WTC11 (cell line): Measurements from ENCODE around the gene ACY1. TPM values are rescaled to one million over a fixed set of nuclear protein-coding genes. Genes with fewer than 3 reads are reported as not detected.

Experiments used
- ATAC-seq: fragments of 200-7000 bp; cut with Tn5 transposase; 2 replicates; pipeline ENCODE4 v1.10.0; 2021; ENCODE audit warnings: mild to moderate bottlenecking, moderate library complexity
- CTCF ChIA-PET: fragments of 300-600 bp; sonication (Branson Sonifier 250); formaldehyde crosslinking; loops from one replicate; lab custom pipeline; 2021; ENCODE audit warnings: antibody characterized with exemption; lab: Charles Lee
- POLR2A ChIA-PET: fragments of 350-600 bp; sonication (Branson Sonifier 250); formaldehyde crosslinking; loops from one replicate; lab custom pipeline; 2021; ENCODE audit warnings: antibody characterized with exemption; lab: Charles Lee
- DNase-seq: peaks from one replicate; pipeline ENCODE4 v3.0.0; 2021; ENCODE audit warnings: low spot score
- H3K27ac Mint-ChIP-seq: 2 replicates; pipeline ENCODE4 v1.8.0; 2021; ENCODE audit warnings: mixed read lengths
- H3K27me3 Mint-ChIP-seq: 2 replicates; pipeline ENCODE4 v1.8.0; 2021; ENCODE audit warnings: low read depth, mild to moderate bottlenecking, moderate library complexity, mixed read lengths
- H3K36me3 Mint-ChIP-seq: 2 replicates; pipeline ENCODE4 v1.8.0; 2021; ENCODE audit warnings: mixed read lengths
- H3K4me1 Mint-ChIP-seq: 2 replicates; pipeline ENCODE4 v1.8.0; 2022; ENCODE audit warnings: mixed read lengths
- H3K4me3 Mint-ChIP-seq: 2 replicates; pipeline ENCODE4 v1.8.0; 2021; ENCODE audit warnings: mild to moderate bottlenecking, moderate library complexity, mixed read lengths
- H3K9me3 Mint-ChIP-seq: 2 replicates; pipeline ENCODE4 v1.8.0; 2021; ENCODE audit warnings: mixed read lengths
- CBFB ChIP-seq: sonication (generic); formaldehyde crosslinking; IDR thresholded peaks from 2 replicates; pipeline ENCODE4 v1.8.1; 2022; ENCODE audit warnings: mild to moderate bottlenecking, low read depth, missing genetic modification reagents
- CREB1 ChIP-seq: sonication (generic); formaldehyde crosslinking; IDR thresholded peaks from 2 replicates; pipeline ENCODE4 v1.8.0; 2023; ENCODE audit warnings: mild to moderate bottlenecking, missing genetic modification reagents
- CREM ChIP-seq: sonication (generic); formaldehyde crosslinking; IDR thresholded peaks from 2 replicates; pipeline ENCODE4 v1.8.1; 2022; ENCODE audit warnings: mild to moderate bottlenecking, missing genetic modification reagents, moderate library complexity
- FOXK1 ChIP-seq: sonication (generic); formaldehyde crosslinking; IDR thresholded peaks from 2 replicates; pipeline ENCODE4 v1.8.0; 2022; ENCODE audit warnings: mild to moderate bottlenecking, moderate library complexity, missing genetic modification reagents
- FOXP1 ChIP-seq: sonication (generic); formaldehyde crosslinking; IDR thresholded peaks from 2 replicates; pipeline ENCODE4 v1.8.0; 2022; ENCODE audit warnings: missing genetic modification reagents, mild to moderate bottlenecking, moderate library complexity, borderline replicate concordance
- NR3C1 ChIP-seq: sonication (generic); formaldehyde crosslinking; conservative IDR thresholded peaks from 2 replicates; pipeline ENCODE4 v1.8.1; 2023; ENCODE audit warnings: low read depth, mild to moderate bottlenecking, missing genetic modification reagents
- ZBTB21 ChIP-seq: sonication (generic); formaldehyde crosslinking; IDR thresholded peaks from 2 replicates; pipeline ENCODE4 v1.8.1; 2023; ENCODE audit warnings: mild to moderate bottlenecking, missing genetic modification reagents, borderline replicate concordance
- total RNA-seq: library from RNA; stranded (reverse); gene quantifications from 3 replicates; pipeline ENCODE4 v1.2.3, GENCODE V29; 2021
- TF ChIP-seq, protein P1 (sequence below): fragments of 250-450 bp; sonication (Bioruptor Pico); IDR thresholded peaks from 2 replicates; pipeline ENCODE4 v1.9.0; 2021; ENCODE audit warnings: mild to moderate bottlenecking, borderline replicate concordance
- TF ChIP-seq, protein P2 (sequence below): sonication (generic); formaldehyde crosslinking; IDR thresholded peaks from 2 replicates; pipeline ENCODE4 v1.8.1; 2023; ENCODE audit warnings: mild to moderate bottlenecking, moderate library complexity, missing genetic modification reagents
- TF ChIP-seq, protein P3 (sequence below): sonication (generic); formaldehyde crosslinking; IDR thresholded peaks from 2 replicates; pipeline ENCODE4 v1.8.0; 2023; ENCODE audit warnings: mild to moderate bottlenecking, missing genetic modification reagents
- TF ChIP-seq, protein P4 (sequence below): sonication (generic); formaldehyde crosslinking; conservative IDR thresholded peaks from 2 replicates; pipeline ENCODE4 v1.8.1; 2022; ENCODE audit warnings: mild to moderate bottlenecking, missing genetic modification reagents

The ACY1 gene
- total RNA-seq, 1 experiment from 2014 or later: 53.8 TPM

DNA sequence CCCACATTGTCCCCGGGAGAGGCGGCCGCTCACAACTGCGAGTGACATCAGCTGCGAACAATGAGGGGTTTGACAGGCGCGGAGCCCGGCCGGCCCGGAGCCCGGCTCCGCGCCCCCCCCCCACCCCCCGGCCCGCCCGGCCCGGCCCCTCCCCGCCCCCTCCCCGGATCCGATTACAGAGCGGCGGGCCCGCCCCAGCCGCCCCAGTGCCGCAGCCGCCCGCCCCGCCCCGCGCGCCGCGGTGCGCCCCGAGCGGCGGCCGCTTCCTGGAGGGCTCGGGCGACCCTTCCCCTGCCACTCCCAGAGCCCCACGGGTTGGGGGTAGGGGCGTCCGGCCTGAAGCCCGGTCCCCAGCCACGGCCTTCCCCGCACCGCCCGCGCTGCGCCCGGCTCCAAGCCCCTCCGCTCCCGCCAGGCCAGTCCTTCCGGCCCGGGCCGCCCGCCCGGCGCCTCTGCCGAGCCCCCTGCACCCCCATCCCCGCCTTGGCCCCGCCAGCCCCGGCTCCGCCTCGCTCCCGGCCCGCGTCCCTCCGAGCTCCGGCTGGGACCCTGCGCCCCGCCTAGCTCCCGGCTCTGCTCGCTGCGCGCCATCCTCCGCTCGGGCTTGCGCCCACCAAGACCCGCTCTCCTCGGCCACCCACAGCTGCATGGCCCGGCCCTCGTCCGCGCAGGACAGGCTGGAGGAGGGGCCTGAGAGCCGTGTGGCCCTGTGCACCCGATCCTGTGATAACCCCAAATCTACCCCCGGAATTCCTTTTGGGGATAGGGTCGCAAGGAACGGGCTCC lies 15.8 kb upstream of the ACY1 start, which contains the start of gene PCBP4 (continued):
- TF ChIP-seq, protein P1, sequence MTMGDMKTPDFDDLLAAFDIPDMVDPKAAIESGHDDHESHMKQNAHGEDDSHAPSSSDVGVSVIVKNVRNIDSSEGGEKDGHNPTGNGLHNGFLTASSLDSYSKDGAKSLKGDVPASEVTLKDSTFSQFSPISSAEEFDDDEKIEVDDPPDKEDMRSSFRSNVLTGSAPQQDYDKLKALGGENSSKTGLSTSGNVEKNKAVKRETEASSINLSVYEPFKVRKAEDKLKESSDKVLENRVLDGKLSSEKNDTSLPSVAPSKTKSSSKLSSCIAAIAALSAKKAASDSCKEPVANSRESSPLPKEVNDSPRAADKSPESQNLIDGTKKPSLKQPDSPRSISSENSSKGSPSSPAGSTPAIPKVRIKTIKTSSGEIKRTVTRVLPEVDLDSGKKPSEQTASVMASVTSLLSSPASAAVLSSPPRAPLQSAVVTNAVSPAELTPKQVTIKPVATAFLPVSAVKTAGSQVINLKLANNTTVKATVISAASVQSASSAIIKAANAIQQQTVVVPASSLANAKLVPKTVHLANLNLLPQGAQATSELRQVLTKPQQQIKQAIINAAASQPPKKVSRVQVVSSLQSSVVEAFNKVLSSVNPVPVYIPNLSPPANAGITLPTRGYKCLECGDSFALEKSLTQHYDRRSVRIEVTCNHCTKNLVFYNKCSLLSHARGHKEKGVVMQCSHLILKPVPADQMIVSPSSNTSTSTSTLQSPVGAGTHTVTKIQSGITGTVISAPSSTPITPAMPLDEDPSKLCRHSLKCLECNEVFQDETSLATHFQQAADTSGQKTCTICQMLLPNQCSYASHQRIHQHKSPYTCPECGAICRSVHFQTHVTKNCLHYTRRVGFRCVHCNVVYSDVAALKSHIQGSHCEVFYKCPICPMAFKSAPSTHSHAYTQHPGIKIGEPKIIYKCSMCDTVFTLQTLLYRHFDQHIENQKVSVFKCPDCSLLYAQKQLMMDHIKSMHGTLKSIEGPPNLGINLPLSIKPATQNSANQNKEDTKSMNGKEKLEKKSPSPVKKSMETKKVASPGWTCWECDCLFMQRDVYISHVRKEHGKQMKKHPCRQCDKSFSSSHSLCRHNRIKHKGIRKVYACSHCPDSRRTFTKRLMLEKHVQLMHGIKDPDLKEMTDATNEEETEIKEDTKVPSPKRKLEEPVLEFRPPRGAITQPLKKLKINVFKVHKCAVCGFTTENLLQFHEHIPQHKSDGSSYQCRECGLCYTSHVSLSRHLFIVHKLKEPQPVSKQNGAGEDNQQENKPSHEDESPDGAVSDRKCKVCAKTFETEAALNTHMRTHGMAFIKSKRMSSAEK: peak; percentile 29; the same call in 1 of the 2 replicates
- TF ChIP-seq CBFB (0 out of 2 replicates have a peak, but pooled peaks have one; percentile 64), CREM (CRISPR knock-in tag) (no peak), FOXP1 (CRISPR knock-in tag) (peak; percentile 75; the same call in 1 of the 2 replicates), FOXK1 (CRISPR knock-in tag) (0 out of 2 replicates have a peak, but pooled peaks have one; percentile 36), ZBTB21 (peak; percentile 59; the same call in 1 of the 2 replicates), CREB1 (CRISPR knock-in tag) (no peak)
- TF ChIP-seq, protein P2, sequence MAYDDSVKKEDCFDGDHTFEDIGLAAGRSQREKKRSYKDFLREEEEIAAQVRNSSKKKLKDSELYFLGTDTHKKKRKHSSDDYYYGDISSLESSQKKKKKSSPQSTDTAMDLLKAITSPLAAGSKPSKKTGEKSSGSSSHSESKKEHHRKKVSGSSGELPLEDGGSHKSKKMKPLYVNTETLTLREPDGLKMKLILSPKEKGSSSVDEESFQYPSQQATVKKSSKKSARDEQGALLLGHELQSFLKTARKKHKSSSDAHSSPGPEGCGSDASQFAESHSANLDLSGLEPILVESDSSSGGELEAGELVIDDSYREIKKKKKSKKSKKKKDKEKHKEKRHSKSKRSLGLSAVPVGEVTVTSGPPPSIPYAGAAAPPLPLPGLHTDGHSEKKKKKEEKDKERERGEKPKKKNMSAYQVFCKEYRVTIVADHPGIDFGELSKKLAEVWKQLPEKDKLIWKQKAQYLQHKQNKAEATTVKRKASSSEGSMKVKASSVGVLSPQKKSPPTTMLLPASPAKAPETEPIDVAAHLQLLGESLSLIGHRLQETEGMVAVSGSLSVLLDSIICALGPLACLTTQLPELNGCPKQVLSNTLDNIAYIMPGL: 0 out of 2 replicates have a peak, but pooled peaks have one; percentile 39

DNA sequence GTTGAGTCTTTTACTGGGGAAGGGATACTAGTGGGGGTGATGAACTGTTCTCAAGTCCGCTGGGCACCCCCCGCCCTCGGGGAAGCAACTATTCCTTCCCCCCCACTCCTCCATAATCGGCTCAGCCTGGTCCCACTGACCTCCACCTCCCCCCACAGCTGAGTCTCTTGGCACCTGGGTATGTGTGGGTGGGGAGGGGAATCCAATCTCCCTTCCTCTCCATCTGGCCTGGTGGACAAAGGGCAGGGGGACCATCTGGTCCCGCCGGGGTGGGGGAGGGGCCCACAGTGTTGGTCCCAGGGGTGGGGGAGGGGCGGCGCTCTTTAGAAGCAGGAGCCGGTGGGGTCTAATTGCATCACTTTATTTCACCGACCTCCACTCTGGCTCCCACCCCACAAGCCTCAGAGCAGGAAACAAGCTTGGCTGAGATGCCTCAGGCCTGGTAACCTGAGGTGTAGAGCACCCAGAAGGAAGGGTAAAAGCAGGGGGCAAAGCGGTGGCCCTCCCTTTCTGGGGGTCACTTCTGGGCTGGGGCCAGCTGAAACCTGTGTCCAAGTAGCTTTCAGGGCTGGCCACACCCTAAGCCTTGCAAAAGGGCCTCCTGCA lies 15.1 kb upstream of the ACY1 start:
- Mint-ChIP-seq H3K4me3 (peak overlapping the region; percentile 81), H3K4me1 (peaks cover 49% of the 10 kb centered on the region), H3K27ac (peak overlapping the region; percentile 56), H3K27me3 (peaks cover 18% of the 10 kb centered on the region; the same call in 1 of the 2 replicates), H3K9me3 (no peaks in the 10 kb centered on the region), H3K36me3 (no peaks in the 10 kb centered on the region)
- no peak for TF ChIP-seq NR3C1 (CRISPR knock-in tag)
- TF ChIP-seq, protein P3, sequence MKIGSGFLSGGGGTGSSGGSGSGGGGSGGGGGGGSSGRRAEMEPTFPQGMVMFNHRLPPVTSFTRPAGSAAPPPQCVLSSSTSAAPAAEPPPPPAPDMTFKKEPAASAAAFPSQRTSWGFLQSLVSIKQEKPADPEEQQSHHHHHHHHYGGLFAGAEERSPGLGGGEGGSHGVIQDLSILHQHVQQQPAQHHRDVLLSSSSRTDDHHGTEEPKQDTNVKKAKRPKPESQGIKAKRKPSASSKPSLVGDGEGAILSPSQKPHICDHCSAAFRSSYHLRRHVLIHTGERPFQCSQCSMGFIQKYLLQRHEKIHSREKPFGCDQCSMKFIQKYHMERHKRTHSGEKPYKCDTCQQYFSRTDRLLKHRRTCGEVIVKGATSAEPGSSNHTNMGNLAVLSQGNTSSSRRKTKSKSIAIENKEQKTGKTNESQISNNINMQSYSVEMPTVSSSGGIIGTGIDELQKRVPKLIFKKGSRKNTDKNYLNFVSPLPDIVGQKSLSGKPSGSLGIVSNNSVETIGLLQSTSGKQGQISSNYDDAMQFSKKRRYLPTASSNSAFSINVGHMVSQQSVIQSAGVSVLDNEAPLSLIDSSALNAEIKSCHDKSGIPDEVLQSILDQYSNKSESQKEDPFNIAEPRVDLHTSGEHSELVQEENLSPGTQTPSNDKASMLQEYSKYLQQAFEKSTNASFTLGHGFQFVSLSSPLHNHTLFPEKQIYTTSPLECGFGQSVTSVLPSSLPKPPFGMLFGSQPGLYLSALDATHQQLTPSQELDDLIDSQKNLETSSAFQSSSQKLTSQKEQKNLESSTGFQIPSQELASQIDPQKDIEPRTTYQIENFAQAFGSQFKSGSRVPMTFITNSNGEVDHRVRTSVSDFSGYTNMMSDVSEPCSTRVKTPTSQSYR: peak; percentile 90
- TF ChIP-seq, protein P4, sequence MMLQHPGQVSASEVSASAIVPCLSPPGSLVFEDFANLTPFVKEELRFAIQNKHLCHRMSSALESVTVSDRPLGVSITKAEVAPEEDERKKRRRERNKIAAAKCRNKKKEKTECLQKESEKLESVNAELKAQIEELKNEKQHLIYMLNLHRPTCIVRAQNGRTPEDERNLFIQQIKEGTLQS (CRISPR knock-in tag): no peak
- ChIA-PET POLR2A (interaction anchor here (0.7 to 3.7 kb wide), 9 partner anchors 11 to 1614 kb away, joined by 3 to 23 read pairs (median 5); partner anchors contain the start of genes ACY1, GPR62, PARP3 and POC1A), CTCF (interaction anchor here (0.6 to 6.3 kb wide), 6 partner anchors 14 to 149 kb away, joined by 3 to 43 read pairs (median 10); partner anchors contain the start of genes ACY1, PARP3 and RRP9)
- DNase-seq (peak; percentile 69), ATAC-seq (peak; percentile 28)
